ENCODE data around the gene GABRB2.

DNA sequence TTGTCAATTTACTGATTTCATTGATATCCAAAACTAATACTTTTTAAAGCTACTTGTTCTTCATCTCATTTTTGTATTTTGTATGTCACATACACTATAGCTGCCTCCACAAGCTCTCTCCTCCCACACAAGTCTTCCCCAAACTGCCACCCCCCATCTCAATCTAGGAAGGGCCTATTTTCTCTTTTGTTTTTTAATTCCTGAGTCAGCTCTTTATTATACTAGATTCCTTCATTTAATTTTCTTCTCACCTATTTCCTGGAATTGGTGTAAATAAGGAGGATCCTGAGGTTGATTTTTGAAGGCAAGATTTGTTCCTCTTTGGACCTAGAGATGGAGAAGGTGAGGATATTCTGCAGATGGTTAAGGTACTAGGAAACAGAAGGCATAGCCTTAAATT is 277.4 kb downstream of the GABRB2 start:
- TF ChIP-seq EZH2 (IDR thresholded peaks at IDR 0.05; ENCODE audit: borderline replicate concordance, low read length): no peak
- TF ChIP-seq, protein P1, sequence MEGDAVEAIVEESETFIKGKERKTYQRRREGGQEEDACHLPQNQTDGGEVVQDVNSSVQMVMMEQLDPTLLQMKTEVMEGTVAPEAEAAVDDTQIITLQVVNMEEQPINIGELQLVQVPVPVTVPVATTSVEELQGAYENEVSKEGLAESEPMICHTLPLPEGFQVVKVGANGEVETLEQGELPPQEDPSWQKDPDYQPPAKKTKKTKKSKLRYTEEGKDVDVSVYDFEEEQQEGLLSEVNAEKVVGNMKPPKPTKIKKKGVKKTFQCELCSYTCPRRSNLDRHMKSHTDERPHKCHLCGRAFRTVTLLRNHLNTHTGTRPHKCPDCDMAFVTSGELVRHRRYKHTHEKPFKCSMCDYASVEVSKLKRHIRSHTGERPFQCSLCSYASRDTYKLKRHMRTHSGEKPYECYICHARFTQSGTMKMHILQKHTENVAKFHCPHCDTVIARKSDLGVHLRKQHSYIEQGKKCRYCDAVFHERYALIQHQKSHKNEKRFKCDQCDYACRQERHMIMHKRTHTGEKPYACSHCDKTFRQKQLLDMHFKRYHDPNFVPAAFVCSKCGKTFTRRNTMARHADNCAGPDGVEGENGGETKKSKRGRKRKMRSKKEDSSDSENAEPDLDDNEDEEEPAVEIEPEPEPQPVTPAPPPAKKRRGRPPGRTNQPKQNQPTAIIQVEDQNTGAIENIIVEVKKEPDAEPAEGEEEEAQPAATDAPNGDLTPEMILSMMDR (IDR thresholded peaks at IDR 0.05; ENCODE audit: low read length): no peak
